ENCODE results near the gene LRRC37B.
"Not testable (repeated sequence)": the region's sequence is repeated elsewhere in the genome, so short reads cannot be mapped to it uniquely, and the experiment has no call there.

Gene LRRC37B

DNA sequence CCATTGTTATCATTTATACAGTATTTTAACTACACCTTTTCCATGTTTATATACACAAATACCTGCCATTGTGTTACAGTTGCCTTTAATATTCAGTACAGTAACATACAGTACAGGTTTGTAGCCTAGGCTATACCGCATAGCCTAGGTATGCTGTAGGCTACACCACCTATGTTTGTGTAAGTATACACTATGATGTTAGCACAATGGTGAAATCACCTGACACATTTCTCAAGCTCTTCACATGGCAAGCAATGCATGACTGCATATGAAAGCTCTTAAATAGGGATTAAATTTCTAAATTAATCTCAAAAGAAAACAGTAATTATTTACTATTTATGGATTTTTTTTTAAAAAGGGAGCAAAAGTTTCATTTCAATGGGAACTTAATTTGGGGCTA lies 12.0 kb downstream of the LRRC37B start:
- no peaks in the 10 kb centered on the region for H3K9me3 ChIP-seq
- in situ Hi-C loops (cut with MboI; ENCODE audit: low sequenced_read_pairs) = no loop called here
- H3K4me3 ChIP-seq = no peak overlapping the region
- no peaks in the 10 kb centered on the region for H3K4me1 ChIP-seq
- no peak for DNase-seq (ENCODE audit: low spot score in 2 of 2)
- H3K27me3 ChIP-seq (ENCODE audit: low read depth) = no peaks in the 10 kb centered on the region
- H3K36me3 ChIP-seq (replicated peaks) = peaks cover 5% of the 10 kb centered on the region

DNA sequence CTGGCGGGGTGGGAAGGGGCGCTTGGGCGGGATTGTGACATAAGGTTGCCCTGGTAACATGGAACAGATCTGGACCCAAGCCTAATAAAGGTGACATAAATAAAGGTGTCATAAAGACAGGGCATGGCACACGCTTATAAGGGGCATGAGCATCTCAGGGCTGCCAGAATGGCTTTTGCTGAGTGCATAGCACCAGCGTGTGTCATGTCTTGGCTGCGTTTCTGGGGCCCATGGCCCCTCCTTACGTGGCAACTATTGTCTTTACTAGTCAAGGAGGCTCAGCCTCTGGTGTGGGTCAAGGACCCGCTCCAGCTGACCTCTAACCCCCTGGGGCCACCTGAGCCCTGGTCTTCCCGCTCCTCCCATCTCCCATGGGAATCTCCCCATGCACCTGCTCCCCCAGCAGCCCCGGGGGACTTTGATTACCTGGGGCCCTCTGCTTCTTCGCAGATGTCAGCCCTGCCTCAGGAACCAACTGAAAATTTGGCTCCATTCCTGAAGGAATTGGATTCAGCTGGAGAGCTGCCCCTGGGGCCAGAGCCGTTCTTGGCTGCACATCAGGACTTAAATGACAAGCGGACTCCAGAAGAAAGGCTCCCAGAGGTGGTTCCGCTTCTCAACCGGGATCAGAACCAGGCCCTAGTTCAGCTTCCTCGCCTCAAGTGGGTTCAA lies 13.9 kb downstream of the LRRC37B start:
- DNase-seq (ENCODE audit: low spot score in 2 of 2) = no peak
- in situ Hi-C loops (cut with MboI; ENCODE audit: low sequenced_read_pairs) = no loop called here

DNA sequence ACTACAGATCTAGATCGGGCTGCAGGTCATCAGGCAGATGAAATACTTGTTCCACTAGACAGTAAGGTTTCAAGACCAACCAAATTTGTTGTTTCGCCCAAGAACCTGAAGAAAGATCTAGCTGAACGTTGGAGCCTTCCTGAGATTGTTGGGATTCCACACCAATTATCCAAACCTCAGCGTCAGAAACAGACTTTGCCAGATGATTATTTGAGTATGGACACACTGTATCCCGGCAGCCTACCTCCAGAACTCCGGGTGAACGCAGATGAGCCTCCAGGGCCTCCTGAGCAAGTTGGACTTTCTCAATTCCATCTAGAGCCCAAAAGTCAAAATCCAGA lies 14.4 kb downstream of the LRRC37B start:
- Histone ChIP-seq H3K27me3 (ENCODE audit: low read depth) (no peaks in the 10 kb centered on the region), H3K4me1 (no peaks in the 10 kb centered on the region), H3K4me3 (no peak overlapping the region), H3K9me3 (no peaks in the 10 kb centered on the region), H3K36me3 (replicated peaks) (peaks cover 5% of the 10 kb centered on the region)
- DNase-seq (ENCODE audit: low spot score in 2 of 2) = no peak
- in situ Hi-C loops (cut with MboI; ENCODE audit: low sequenced_read_pairs) = no loop called here

More for the DNA sequence above, 13.9 kb downstream of the LRRC37B start:
- Histone ChIP-seq H3K4me3 (no peak overlapping the region), H3K4me1 (no peaks in the 10 kb centered on the region), H3K36me3 (replicated peaks) (peaks cover 5% of the 10 kb centered on the region), H3K27me3 (ENCODE audit: low read depth) (no peaks in the 10 kb centered on the region), H3K9me3 (no peaks in the 10 kb centered on the region)

DNA sequence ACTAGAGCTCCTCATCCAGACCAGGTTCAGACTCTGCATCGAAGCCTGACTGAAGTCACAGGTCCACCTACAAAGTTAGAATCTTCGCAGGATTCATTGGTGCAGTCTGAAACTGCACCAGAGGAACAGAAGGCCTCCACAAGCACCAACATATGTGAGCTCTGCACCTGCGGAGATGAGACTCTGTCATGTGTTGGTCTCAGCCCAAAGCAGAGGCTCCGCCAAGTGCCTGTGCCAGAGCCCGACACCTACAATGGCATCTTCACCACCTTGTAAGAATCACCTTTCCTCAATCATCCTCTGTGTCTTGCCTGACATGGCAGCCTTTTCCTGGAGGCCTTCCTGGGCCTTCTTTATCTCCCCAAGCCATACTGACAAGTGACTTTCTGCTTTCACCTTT lies 15.4 kb downstream of the LRRC37B start:
- DNase-seq (ENCODE audit: low spot score in 2 of 2); H3K36me3 ChIP-seq (replicated peaks); H3K4me3 ChIP-seq; H3K9me3 ChIP-seq; H3K27me3 ChIP-seq (ENCODE audit: low read depth); in situ Hi-C loops (cut with MboI; ENCODE audit: low sequenced_read_pairs); H3K4me1 ChIP-seq: not testable (repeated sequence)

DNA sequence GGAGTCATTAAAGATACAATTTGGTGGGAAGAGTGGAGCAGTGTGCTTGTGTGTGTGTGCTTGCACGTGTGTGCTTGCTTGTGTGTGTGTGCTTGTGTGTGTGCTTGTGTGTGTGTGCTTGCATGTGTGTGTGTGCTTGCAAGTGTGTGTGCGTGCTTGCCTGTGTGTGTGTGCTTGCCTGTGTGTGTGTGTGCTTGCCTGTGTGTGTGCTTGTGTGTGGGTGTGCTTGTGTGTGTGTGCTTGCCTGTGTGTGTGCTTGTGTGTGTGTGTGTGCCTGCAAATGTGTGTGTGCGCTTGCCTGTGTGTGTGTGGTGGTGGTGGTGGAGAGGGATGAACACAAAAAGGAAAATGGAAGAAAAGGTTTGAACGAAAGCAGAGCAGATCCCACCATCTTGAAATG lies 20.1 kb downstream of the LRRC37B start:
- H3K27me3 ChIP-seq (ENCODE audit: low read depth); H3K9me3 ChIP-seq; H3K4me3 ChIP-seq; H3K4me1 ChIP-seq; H3K36me3 ChIP-seq (replicated peaks); DNase-seq (ENCODE audit: low spot score in 2 of 2); in situ Hi-C loops (cut with MboI; ENCODE audit: low sequenced_read_pairs): not testable (repeated sequence)

DNA sequence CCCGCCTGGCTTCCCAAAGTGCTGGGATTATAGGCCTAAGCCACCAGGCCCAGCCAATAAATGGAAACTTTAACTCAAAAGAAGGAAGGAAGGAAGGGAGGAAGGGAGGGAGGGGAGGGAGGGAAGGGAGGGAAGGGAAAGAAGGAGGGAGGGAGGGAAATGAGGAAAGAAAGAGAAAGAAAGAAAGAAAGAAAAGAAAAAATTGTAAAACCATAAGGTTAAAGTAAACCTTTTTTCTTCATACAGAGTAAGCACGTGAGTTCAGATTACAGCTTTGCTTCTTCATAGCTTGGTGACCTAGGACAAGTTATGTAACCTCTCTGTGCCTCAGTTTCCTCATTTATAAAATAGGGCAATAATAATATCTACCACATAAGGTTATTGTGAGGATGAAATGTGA lies 26.0 kb downstream of the LRRC37B start:
- DNase-seq (ENCODE audit: low spot score in 2 of 2) = no peak
- Histone ChIP-seq H3K4me3 (no peak overlapping the region), H3K36me3 (replicated peaks) (peaks cover 14% of the 10 kb centered on the region), H3K9me3 (no peaks in the 10 kb centered on the region), H3K4me1 (no peaks in the 10 kb centered on the region), H3K27me3 (ENCODE audit: low read depth) (no peaks in the 10 kb centered on the region)
- in situ Hi-C loops (cut with MboI; ENCODE audit: low sequenced_read_pairs) = no loop called here

DNA sequence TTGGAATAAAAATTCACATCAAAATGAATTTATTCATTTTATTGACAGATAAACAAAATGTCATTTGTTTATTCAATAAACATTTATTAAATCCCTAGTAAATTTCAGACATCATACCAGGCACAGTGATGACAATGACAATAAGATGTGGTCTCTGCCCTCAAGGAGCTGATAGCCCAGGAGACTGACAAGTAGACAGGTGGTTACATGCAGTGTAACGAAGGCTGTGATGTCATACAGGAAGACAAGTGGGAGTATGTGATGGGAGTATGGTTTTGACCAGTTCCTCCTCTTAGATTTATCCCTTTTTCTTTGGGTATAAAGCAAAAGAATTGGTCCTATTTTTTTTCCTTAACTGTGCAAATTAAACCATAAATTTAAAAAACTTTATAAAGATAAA lies 26.6 kb downstream of the LRRC37B start:
- DNase-seq (ENCODE audit: low spot score in 2 of 2); H3K9me3 ChIP-seq; H3K27me3 ChIP-seq (ENCODE audit: low read depth); in situ Hi-C loops (cut with MboI; ENCODE audit: low sequenced_read_pairs); H3K4me1 ChIP-seq; H3K4me3 ChIP-seq: not testable (repeated sequence)
- H3K36me3 ChIP-seq (replicated peaks) = peaks cover 14% of the 10 kb centered on the region

DNA sequence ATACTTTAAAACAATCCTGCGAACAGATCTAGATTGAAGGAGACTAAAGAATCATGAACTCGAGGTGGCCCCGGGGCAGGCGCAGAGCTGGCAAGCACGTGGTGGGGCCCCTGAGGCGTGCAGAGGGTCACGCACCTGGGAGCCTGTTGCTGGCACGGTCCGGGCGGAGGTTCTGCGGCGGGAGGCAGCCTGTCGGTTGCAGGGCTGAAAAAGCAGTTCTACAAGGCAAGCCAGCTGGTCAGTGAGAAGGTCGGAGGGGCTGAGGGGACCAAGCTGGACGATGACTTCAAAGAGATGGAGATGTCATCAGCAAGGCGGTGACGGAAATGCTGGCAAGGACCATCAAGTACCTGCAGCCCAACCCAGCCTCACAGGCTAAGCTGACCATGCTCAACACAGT lies 33.1 kb downstream of the LRRC37B start:
- H3K4me3 ChIP-seq; DNase-seq (ENCODE audit: low spot score in 2 of 2); H3K9me3 ChIP-seq; in situ Hi-C loops (cut with MboI; ENCODE audit: low sequenced_read_pairs); H3K27me3 ChIP-seq (ENCODE audit: low read depth); H3K4me1 ChIP-seq: not testable (repeated sequence)
- H3K36me3 ChIP-seq (replicated peaks) = peaks cover 14% of the 10 kb centered on the region

DNA sequence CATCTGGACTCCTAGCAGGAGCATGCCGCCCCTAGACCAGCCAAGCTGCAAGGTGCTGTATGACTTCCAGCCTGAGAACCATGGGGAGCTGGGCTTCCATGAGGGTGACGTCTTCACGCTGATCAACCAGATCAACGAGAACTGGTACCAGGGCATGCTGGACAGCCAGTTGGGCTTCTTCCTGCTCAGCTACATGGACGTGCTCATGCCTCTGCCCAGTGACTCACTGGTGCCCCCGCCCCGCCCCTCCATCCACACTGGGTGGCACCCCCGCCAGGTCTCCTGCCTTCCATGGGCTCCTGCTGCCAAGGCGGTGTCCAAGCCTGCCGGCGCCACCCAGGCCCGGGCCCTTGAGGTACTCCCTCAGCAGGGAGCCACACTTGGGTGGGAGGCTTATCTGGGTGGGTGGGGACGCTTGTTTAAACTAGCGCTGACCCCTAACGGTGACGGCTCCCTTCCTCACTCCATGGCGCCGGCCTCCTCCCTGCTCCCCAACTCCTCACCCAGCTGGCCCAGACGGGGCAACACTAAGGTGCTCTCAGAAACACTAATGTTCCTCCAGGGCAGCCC lies 34.2 kb downstream of the LRRC37B start:
- H3K4me3 ChIP-seq; H3K9me3 ChIP-seq; H3K27me3 ChIP-seq (ENCODE audit: low read depth); H3K4me1 ChIP-seq; DNase-seq (ENCODE audit: low spot score in 2 of 2); in situ Hi-C loops (cut with MboI; ENCODE audit: low sequenced_read_pairs); H3K36me3 ChIP-seq (replicated peaks): not testable (repeated sequence)

DNA sequence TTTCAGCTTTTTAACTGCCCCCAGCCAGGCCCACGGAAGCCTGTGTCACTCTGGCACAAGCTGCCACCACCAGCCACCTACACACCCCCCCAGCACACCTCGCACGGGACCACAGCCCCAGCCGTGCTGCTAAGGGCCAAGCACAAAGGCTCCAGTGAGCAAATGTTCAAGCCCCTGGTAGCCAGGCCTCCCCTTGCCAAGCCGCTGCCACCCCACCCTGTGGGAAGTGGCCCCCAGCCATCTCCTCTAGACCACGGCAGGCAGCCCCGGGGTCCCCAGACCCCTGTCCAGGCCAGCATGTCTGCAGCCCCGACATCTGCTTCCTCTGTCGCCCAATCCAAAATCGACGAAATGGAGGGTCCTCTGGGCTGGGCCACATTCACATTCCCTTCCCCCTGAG lies 35.1 kb downstream of the LRRC37B start:
- H3K9me3 ChIP-seq; in situ Hi-C loops (cut with MboI; ENCODE audit: low sequenced_read_pairs); DNase-seq (ENCODE audit: low spot score in 2 of 2); H3K27me3 ChIP-seq (ENCODE audit: low read depth); H3K36me3 ChIP-seq (replicated peaks); H3K4me1 ChIP-seq; H3K4me3 ChIP-seq: not testable (repeated sequence)

DNA sequence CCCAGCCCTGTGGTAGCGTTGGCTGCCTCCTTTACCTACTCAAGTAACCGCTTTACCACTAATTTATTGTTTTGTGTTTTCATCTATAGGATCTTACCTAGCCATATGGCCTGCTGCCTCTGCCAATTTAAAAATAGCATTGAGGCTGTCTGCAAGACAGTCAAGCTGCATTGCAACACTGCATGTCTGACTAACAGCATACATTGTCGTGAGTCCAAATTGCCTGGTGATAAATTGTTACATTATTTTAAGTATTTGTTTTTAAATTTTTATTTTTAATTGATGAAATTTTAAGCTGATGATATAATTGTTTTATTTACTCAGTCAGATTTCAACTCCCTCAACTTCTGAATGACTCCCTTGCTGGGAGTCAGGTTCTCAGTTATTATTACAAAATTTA lies 38.4 kb downstream of the LRRC37B start:
- H3K9me3 ChIP-seq; H3K4me3 ChIP-seq; H3K4me1 ChIP-seq; DNase-seq (ENCODE audit: low spot score in 2 of 2); in situ Hi-C loops (cut with MboI; ENCODE audit: low sequenced_read_pairs); H3K27me3 ChIP-seq (ENCODE audit: low read depth); H3K36me3 ChIP-seq (replicated peaks): not testable (repeated sequence)

DNA sequence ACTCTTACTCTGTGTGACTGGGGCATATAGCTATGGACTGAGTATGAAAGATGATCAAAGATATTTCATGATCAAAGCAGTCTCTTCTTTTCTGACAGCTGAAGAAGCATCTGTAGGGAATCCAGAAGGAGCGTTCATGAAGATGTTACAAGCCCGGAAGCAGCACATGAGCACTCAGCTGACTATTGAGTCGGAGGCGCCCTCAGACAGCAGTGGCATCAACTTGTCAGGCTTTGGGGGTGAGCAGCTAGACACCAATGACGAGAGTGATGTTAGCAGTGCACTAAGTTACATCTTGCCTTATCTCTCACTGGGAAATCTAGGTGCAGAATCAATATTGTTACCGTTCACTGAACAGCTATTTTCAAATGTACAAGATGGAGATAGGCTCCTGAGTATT lies 40.5 kb downstream of the LRRC37B start:
- in situ Hi-C loops (cut with MboI; ENCODE audit: low sequenced_read_pairs); H3K9me3 ChIP-seq; DNase-seq (ENCODE audit: low spot score in 2 of 2); H3K36me3 ChIP-seq (replicated peaks); H3K4me1 ChIP-seq; H3K4me3 ChIP-seq; H3K27me3 ChIP-seq (ENCODE audit: low read depth): not testable (repeated sequence)

DNA sequence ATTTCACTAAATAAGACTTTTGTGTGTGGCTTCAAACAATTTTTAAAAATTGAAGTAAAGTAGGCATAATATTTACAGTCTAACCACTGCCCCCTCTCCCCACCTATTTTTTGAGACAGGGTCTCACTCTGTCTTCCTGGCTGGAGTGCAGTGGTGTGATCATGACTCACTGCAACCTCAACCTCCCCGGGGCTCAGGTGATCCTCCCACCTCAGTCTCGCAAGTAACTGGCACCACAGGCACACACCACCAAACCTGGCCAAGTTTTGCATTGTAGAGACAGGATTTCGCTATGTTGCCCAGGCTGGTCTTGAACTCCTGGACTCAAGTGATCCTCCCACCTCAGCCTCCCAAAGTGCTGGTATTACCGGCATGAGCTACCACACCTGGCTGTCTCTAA lies 47.8 kb downstream of the LRRC37B start:
- H3K4me3 ChIP-seq; H3K36me3 ChIP-seq (replicated peaks); H3K4me1 ChIP-seq; H3K27me3 ChIP-seq (ENCODE audit: low read depth); H3K9me3 ChIP-seq; in situ Hi-C loops (cut with MboI; ENCODE audit: low sequenced_read_pairs); DNase-seq (ENCODE audit: low spot score in 2 of 2): not testable (repeated sequence)

DNA sequence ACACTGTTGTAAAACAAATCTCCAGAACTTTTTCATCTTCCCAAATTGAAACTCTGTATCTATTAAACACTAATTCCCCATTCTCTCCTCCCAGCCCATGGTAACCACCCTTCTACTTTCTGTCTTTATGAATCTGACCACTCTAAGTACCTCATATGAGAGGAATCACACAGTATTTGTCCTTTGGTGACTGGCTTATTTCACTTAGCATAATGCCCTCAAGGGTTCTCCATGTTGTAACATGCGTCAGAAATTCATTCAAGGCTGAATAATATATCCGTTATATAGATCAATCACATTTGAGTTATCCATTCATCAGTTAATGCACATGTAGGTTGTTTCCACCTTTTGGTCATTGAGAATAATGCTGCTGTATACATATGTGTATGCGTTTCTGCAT lies 48.2 kb downstream of the LRRC37B start:
- H3K9me3 ChIP-seq; DNase-seq (ENCODE audit: low spot score in 2 of 2); H3K27me3 ChIP-seq (ENCODE audit: low read depth); H3K36me3 ChIP-seq (replicated peaks); in situ Hi-C loops (cut with MboI; ENCODE audit: low sequenced_read_pairs); H3K4me1 ChIP-seq; H3K4me3 ChIP-seq: not testable (repeated sequence)

DNA sequence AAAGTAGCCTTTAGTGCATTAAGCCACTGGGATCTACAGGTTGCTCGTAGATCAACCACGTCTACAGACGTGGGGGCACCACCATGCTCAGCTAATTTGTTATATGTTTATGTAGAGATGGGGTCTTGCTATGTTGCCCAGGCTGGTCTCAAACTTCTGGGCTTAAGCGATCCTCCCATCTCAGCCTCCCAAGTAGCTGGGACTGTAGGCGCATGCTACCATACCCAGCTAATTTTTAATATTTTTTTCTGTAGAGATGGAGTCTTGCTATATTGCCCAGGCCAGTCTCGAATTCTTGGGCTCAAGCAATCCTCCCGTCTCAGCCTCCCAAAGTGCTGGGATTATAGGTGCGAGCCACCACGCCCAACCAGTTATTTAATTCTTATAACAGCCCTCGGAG lies 49.3 kb downstream of the LRRC37B start:
- H3K4me1 ChIP-seq; H3K9me3 ChIP-seq; H3K4me3 ChIP-seq; in situ Hi-C loops (cut with MboI; ENCODE audit: low sequenced_read_pairs); H3K36me3 ChIP-seq (replicated peaks); DNase-seq (ENCODE audit: low spot score in 2 of 2); H3K27me3 ChIP-seq (ENCODE audit: low read depth): not testable (repeated sequence)
